Activated B cell treated with CpG ODN at 0.5 μM for 24 hours (primary cell): Measurements from ENCODE around the gene UBFD1. TPM values are rescaled to one million over a fixed set of nuclear protein-coding genes. Genes with fewer than 3 reads are reported as not detected.
A peak's percentile ranks its signal among the peaks of the same experiment; 100 is the strongest.

Experiments used
- ATAC-seq: fragments of 200-7000 bp; cut with Tn5 transposase; one replicate; pipeline ENCODE4 v1.10.0; 2021; ENCODE audit warnings: low read depth, mild to moderate bottlenecking, moderate library complexity
- CTCF ChIA-PET: fragments of 350-600 bp; sonication (Branson Sonifier 250); formaldehyde crosslinking; loops from one replicate; lab custom pipeline; 2021; ENCODE audit warnings: antibody characterized with exemption; lab: Charles Lee
- POLR2A ChIA-PET: fragments of 350-600 bp; sonication (Branson Sonifier 250); formaldehyde crosslinking; loops from one replicate; lab custom pipeline; 2021; ENCODE audit warnings: antibody characterized with exemption; lab: Charles Lee
- DNase-seq: peaks from one replicate; pipeline ENCODE4 v3.0.0; 2022
- H3K27ac Mint-ChIP-seq: one replicate; pipeline ENCODE4 v1.8.0; 2020; ENCODE audit warnings: mixed read lengths
- H3K27me3 Mint-ChIP-seq: one replicate; pipeline ENCODE4 v1.8.0; 2021; ENCODE audit warnings: mixed read lengths
- H3K36me3 Mint-ChIP-seq: one replicate; pipeline ENCODE4 v1.8.0; 2021; ENCODE audit warnings: low read depth, mixed read lengths
- H3K4me1 Mint-ChIP-seq: one replicate; pipeline ENCODE4 v1.8.0; 2021; ENCODE audit warnings: mixed read lengths
- H3K4me3 Mint-ChIP-seq: one replicate; pipeline ENCODE4 v1.8.0; 2020; ENCODE audit warnings: mild to moderate bottlenecking, mixed read lengths
- H3K9me3 Mint-ChIP-seq: one replicate; pipeline ENCODE4 v1.8.0; 2020; ENCODE audit warnings: mixed read lengths
- intact Hi-C: fragments of 100-400 bp; cut with micrococcal nuclease; formaldehyde crosslinking; loops from one replicate; pipeline ENCODE4 v1.15.1; 2024
- total RNA-seq: library from RNA; stranded (reverse); gene quantifications from 2 replicates; pipeline ENCODE4 v1.2.3, GENCODE V29; 2022
- TF ChIP-seq, protein P1 (sequence below): fragments of 200-600 bp; IDR thresholded peaks from one replicate; pipeline ENCODE4 v1.8.0; 2022; ENCODE audit warnings: antibody characterized with exemption, mild to moderate bottlenecking

The UBFD1 gene
- total RNA-seq, 1 donor from 2014 or later, result 52.2 TPM

DNA sequence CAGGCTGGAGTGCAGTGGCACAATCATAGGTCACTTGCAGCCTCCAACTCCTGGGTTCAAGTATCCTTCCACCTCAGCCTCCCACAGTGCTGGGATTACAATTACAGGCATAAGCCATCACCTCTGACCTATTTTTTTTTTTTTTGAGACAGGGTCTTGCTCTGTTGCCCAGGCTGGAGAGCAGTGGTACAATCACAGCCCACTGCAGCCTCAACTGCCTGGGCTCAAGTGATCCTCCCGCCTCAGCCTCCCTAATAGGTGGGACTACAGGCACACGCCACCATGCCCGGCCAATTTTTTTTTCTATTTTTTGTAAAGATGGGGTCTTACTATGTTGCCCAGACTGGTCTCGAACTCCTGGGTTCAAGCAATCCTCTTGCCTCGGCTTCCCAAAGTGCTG lies 41.6 kb upstream of the UBFD1 start:
- Mint-ChIP-seq H3K27ac (peak overlapping the region; percentile 90), H3K9me3 (no peaks in the 10 kb centered on the region), H3K36me3 (peaks cover 6% of the 10 kb centered on the region), H3K4me1 (peaks cover 62% of the 10 kb centered on the region), H3K27me3 (no peaks in the 10 kb centered on the region), H3K4me3 (no peak overlapping the region)
- intact Hi-C loops, result loop anchor here (1.0 to 5.0 kb wide), 2 partner anchors 39 to 41 kb away; partner anchors contain the start of genes EARS2 and UBFD1
- DNase-seq (no peak), ATAC-seq (no peak)
- TF ChIP-seq, protein P1, sequence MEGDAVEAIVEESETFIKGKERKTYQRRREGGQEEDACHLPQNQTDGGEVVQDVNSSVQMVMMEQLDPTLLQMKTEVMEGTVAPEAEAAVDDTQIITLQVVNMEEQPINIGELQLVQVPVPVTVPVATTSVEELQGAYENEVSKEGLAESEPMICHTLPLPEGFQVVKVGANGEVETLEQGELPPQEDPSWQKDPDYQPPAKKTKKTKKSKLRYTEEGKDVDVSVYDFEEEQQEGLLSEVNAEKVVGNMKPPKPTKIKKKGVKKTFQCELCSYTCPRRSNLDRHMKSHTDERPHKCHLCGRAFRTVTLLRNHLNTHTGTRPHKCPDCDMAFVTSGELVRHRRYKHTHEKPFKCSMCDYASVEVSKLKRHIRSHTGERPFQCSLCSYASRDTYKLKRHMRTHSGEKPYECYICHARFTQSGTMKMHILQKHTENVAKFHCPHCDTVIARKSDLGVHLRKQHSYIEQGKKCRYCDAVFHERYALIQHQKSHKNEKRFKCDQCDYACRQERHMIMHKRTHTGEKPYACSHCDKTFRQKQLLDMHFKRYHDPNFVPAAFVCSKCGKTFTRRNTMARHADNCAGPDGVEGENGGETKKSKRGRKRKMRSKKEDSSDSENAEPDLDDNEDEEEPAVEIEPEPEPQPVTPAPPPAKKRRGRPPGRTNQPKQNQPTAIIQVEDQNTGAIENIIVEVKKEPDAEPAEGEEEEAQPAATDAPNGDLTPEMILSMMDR, result no peak
- ChIA-PET CTCF (no interaction called here), POLR2A (interaction anchor here (0.6 to 8.8 kb wide), 7 partner anchors 9 to 1865 kb away, joined by 3 to 209 read pairs (median 5); partner anchors contain the start of gene GGA2)

DNA sequence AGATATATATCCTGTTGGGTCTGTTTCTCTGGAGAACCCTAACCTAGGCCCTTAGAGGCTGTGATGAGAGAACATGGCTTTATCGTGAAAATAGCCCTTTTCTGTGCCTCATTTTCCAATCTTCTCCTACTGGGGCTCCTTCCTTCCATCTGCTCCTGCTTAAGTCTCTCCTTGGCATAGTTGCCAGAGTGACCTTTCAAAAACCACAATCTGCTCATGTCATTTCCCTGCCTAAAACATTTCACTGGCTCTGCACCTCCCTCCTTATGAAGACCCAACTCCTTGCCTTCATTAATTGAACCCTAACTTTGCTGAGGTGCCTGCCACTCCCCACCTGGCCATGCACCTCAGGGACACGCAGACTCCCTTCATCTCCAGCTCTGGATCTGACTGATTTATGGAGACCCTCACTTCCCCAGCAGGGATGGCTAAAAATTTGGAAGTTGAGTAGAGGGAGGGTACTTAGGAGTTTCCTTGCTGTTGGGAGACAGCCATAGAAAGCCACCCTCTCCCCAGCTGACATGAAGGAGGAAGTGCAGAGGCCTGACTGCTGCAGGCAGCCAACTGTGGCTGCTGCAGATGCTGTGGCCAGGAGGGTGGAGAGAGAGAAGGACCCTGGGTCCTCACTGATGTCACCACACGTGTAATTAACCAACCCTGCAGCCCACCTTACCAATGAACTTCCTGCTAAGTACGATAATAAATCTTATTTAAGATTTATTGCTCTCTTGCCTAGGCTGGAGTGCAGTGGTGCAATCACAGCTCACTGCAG lies 41.0 kb upstream of the UBFD1 start:
- DNase-seq (peak; percentile 44), ATAC-seq (peak; percentile 85)
- no peaks in the 10 kb centered on the region for H3K9me3 Mint-ChIP-seq
- peaks cover 6% of the 10 kb centered on the region for H3K36me3 Mint-ChIP-seq
- peak overlapping the region; percentile 19 for H3K4me3 Mint-ChIP-seq
- no peaks in the 10 kb centered on the region for H3K27me3 Mint-ChIP-seq
- POLR2A ChIA-PET, result interaction anchor here (0.6 to 8.8 kb wide), 5 partner anchors 9 to 66 kb away, joined by 3 to 209 read pairs (median 4); partner anchors contain the start of gene GGA2
- H3K4me1 Mint-ChIP-seq, result peaks cover 65% of the 10 kb centered on the region
- peak overlapping the region; percentile 90 for H3K27ac Mint-ChIP-seq
- TF ChIP-seq, protein P1, result no peak
- intact Hi-C loops, result loop anchor here (1.0 to 5.0 kb wide), 2 partner anchors 39 to 41 kb away; partner anchors contain the start of genes EARS2 and UBFD1
- CTCF ChIA-PET, result interaction anchor here (2.5 kb wide), 1 partner anchor 9 kb away, joined by 11 read pairs; no protein-coding TSS in a partner anchor

DNA sequence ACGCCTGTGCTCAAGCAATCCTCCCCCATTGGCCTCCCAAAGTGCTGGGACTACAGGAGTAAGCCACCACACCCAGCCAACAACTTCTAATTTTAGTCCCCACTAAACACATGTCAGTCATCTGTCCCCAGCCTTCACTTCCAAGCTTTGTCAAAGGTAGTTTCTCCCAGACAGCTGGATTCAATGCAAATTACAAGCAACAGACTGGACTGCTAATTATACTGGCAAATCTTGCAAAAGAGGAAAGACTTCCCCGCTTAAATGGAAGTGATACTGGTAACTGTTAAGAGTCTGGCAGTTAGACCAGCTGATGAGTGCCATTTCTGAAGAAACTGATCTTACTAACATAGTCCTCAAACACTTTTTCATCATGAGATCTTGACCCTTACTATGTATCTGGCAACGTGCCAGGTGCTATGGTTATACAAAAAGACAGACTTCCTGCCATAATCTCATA lies 39.1 kb upstream of the UBFD1 start:
- POLR2A ChIA-PET, result interaction anchor here (0.5 to 8.8 kb wide), 5 partner anchors 11 to 43 kb away, joined by 5 to 209 read pairs (median 6); partner anchors contain the start of genes EARS2, GGA2 and UBFD1
- DNase-seq, result no peak
- intact Hi-C loops, result loop anchor here (1.0 to 5.0 kb wide), 4 partner anchors 9 to 122 kb away; partner anchors contain the start of genes DCTN5 and PALB2
- ATAC-seq, result peak; percentile 59
- peaks cover 19% of the 10 kb centered on the region for H3K36me3 Mint-ChIP-seq
- peak overlapping the region; percentile 64 for H3K4me3 Mint-ChIP-seq
- TF ChIP-seq, protein P1, result no peak
- CTCF ChIA-PET, result interaction anchor here (1.7 to 2.5 kb wide), 2 partner anchors 11 to 13 kb away, joined by 9 to 11 read pairs; no protein-coding TSS in a partner anchor
- H3K4me1 Mint-ChIP-seq, result peaks cover 68% of the 10 kb centered on the region
- peak overlapping the region; percentile 86 for H3K27ac Mint-ChIP-seq
- H3K27me3 Mint-ChIP-seq, result no peaks in the 10 kb centered on the region
- no peaks in the 10 kb centered on the region for H3K9me3 Mint-ChIP-seq

DNA sequence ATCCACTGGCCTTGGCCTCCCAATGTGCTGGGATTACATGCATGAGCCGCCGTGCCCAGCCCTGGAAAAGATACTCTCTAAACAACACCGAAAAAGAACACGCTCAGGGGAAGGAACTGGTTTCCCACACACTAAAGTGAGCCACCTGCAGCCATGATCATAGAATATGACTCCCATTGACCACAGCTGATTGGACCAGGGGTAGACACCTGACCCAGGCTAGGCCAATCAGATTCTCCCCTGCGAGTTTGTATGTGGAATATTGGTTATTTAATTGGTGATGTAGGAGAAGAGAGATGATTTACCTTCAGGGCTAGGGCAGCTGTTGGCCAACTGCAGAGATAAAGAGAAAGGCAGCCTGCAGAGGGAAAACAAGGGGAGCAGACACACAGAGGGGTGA lies 38.2 kb upstream of the UBFD1 start:
- CTCF ChIA-PET, result interaction anchor here (1.1 kb wide), 1 partner anchor 10 kb away, joined by 3 read pairs; no protein-coding TSS in a partner anchor
- Mint-ChIP-seq H3K4me3 (peak overlapping the region; percentile 24), H3K27me3 (no peaks in the 10 kb centered on the region), H3K36me3 (peaks cover 27% of the 10 kb centered on the region), H3K4me1 (peaks cover 68% of the 10 kb centered on the region), H3K27ac (peak overlapping the region; percentile 80), H3K9me3 (no peaks in the 10 kb centered on the region)
- ATAC-seq (no peak), DNase-seq (no peak)
- POLR2A ChIA-PET, result interaction anchor here (0.7 to 8.8 kb wide), 4 partner anchors 12 to 186 kb away, joined by 4 to 209 read pairs (median 10); partner anchors contain the start of genes EARS2, GGA2 and UBFD1
- TF ChIP-seq, protein P1, result no peak
- intact Hi-C loops, result loop anchor here (2.0 to 5.0 kb wide), 3 partner anchors 14 to 122 kb away; partner anchors contain the start of genes DCTN5 and PALB2
